ENCODE data around the gene OR2L8. TPM values are rescaled to one million over a fixed set of nuclear protein-coding genes. Genes with fewer than 3 reads are reported as not detected.

The OR2L8 gene
- total RNA-seq, 1 experiment from 2014 or later, result not detected

DNA sequence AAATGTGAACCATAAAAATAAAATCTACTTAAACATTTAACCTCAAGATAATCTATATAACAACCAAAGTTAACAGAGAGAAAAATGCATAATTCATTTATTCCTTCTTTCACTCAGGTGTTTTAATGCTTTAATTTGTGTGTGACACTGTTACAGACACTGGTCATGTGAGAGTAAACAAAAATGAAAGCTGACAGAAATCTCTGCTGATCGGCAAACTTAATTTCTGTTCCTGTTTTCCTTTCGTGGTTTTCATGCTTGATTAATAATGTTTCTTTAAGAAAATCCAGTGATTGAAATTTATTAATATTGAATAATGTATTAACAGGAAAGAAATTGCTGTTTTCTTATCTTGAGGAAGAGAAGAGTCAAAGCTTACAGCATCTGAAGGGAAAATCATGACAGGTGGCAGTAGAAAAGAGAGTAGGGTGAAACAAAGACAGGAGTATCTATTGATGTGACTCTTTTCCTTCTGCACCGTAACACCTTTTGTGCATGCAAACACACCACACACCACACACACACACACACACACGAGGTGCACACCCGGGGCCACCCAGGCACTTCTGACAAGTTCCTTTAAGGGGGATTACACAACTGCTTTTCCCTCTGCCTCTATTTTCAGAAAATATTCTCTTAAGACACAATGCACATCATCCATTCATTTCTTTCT is 18.0 kb downstream of the OR2L8 start:
- intact Hi-C loops (cut with micrococcal nuclease; ENCODE audit: unreplicated experiment) (no loop called here), in situ Hi-C loops (cut with HindIII; ENCODE audit: low pct_unique_long_range_greater_than_20kb, low sequenced_read_pairs) (no loop called here)
- BruUV-seq (replicated peaks), result no TSS peak
- no peak for ATAC-seq
- H3K4me3 ChIP-seq (ENCODE audit: low read depth in 2 of 2, low read length in 2 of 2), result no peak overlapping the region
- no peak for TF ChIP-seq SIN3A (IDR thresholded peaks at IDR 0.05; ENCODE audit: borderline replicate concordance, insufficient read depth, low read depth, low read length)
- TF ChIP-seq, protein P1, sequence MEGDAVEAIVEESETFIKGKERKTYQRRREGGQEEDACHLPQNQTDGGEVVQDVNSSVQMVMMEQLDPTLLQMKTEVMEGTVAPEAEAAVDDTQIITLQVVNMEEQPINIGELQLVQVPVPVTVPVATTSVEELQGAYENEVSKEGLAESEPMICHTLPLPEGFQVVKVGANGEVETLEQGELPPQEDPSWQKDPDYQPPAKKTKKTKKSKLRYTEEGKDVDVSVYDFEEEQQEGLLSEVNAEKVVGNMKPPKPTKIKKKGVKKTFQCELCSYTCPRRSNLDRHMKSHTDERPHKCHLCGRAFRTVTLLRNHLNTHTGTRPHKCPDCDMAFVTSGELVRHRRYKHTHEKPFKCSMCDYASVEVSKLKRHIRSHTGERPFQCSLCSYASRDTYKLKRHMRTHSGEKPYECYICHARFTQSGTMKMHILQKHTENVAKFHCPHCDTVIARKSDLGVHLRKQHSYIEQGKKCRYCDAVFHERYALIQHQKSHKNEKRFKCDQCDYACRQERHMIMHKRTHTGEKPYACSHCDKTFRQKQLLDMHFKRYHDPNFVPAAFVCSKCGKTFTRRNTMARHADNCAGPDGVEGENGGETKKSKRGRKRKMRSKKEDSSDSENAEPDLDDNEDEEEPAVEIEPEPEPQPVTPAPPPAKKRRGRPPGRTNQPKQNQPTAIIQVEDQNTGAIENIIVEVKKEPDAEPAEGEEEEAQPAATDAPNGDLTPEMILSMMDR (IDR thresholded peaks at IDR 0.05), result no peak
- no peak for TF ChIP-seq TCF7L2 (IDR thresholded peaks at IDR 0.05; ENCODE audit: low read depth, low read length)
- TF ChIP-seq POLR2AphosphoS5 (IDR thresholded peaks at IDR 0.05; ENCODE audit: low read depth, low read length), result no peak
- TF ChIP-seq, protein P2, sequence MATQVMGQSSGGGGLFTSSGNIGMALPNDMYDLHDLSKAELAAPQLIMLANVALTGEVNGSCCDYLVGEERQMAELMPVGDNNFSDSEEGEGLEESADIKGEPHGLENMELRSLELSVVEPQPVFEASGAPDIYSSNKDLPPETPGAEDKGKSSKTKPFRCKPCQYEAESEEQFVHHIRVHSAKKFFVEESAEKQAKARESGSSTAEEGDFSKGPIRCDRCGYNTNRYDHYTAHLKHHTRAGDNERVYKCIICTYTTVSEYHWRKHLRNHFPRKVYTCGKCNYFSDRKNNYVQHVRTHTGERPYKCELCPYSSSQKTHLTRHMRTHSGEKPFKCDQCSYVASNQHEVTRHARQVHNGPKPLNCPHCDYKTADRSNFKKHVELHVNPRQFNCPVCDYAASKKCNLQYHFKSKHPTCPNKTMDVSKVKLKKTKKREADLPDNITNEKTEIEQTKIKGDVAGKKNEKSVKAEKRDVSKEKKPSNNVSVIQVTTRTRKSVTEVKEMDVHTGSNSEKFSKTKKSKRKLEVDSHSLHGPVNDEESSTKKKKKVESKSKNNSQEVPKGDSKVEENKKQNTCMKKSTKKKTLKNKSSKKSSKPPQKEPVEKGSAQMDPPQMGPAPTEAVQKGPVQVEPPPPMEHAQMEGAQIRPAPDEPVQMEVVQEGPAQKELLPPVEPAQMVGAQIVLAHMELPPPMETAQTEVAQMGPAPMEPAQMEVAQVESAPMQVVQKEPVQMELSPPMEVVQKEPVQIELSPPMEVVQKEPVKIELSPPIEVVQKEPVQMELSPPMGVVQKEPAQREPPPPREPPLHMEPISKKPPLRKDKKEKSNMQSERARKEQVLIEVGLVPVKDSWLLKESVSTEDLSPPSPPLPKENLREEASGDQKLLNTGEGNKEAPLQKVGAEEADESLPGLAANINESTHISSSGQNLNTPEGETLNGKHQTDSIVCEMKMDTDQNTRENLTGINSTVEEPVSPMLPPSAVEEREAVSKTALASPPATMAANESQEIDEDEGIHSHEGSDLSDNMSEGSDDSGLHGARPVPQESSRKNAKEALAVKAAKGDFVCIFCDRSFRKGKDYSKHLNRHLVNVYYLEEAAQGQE (IDR thresholded peaks at IDR 0.05; ENCODE audit: insufficient read depth in 1 of 2, low read depth in 2 of 2, low read length in 1 of 2), result no peak
- no peaks in the 10 kb centered on the region for H3K36me3 ChIP-seq (ENCODE audit: control insufficient read depth, insufficient read depth, low read length)
- CTCF ChIA-PET, result no interaction called here
- H3K27me3 ChIP-seq (ENCODE audit: control insufficient read depth, insufficient read depth, low read length), result no peaks in the 10 kb centered on the region
- POLR2A ChIA-PET, result no interaction called here
- H3K27ac ChIP-seq (ENCODE audit: low read length), result no peak overlapping the region
- DNase-seq (ENCODE audit: low read depth, low spot score), result no peak
- no peaks in the 10 kb centered on the region for H3K9me3 ChIP-seq (ENCODE audit: control insufficient read depth, insufficient read depth, low read depth, low read length)
- no peaks in the 10 kb centered on the region for H3K4me1 ChIP-seq (ENCODE audit: control insufficient read depth, insufficient read depth, low read length)

DNA sequence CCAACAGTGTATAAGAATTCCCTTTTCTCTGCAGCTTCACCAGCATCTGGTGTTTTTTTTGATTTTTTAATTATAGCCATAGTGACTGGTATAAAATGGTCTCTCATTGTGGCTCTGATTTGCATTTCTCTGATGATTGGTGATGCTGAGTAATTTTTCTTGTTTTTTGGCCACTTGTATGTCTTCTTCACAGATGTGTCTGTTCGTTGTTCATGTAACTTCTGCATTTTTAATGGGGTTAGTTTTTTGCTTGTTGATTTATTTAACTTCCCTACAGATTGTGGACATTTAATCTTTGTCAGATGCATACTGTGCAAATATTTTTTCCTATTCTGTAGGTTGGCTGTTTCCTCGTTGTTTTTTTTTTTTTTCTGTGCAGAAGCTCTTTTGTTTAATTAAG is 44.3 kb downstream of the OR2L8 start:
- no TSS peak for BruUV-seq (replicated peaks)
- Histone ChIP-seq H3K36me3 (ENCODE audit: control insufficient read depth, insufficient read depth, low read length) (no peaks in the 10 kb centered on the region), H3K4me1 (ENCODE audit: control insufficient read depth, insufficient read depth, low read length) (no peaks in the 10 kb centered on the region), H3K4me3 (ENCODE audit: low read depth in 2 of 2, low read length in 2 of 2) (no peak overlapping the region), H3K27ac (ENCODE audit: low read length) (no peak overlapping the region), H3K27me3 (ENCODE audit: control insufficient read depth, insufficient read depth, low read length) (no peaks in the 10 kb centered on the region), H3K9me3 (ENCODE audit: control insufficient read depth, insufficient read depth, low read depth, low read length) (no peaks in the 10 kb centered on the region)
- in situ Hi-C loops (cut with HindIII; ENCODE audit: low pct_unique_long_range_greater_than_20kb, low sequenced_read_pairs) (no loop called here), intact Hi-C loops (cut with micrococcal nuclease; ENCODE audit: unreplicated experiment) (no loop called here)
- TF ChIP-seq SIN3A (IDR thresholded peaks at IDR 0.05; ENCODE audit: borderline replicate concordance, insufficient read depth, low read depth, low read length) (no peak), POLR2AphosphoS5 (IDR thresholded peaks at IDR 0.05; ENCODE audit: low read depth, low read length) (no peak)
- TF ChIP-seq, protein P2 (IDR thresholded peaks at IDR 0.05; ENCODE audit: insufficient read depth in 1 of 2, low read depth in 2 of 2, low read length in 1 of 2), result no peak
- ChIA-PET CTCF (no interaction called here), POLR2A (no interaction called here)
- ATAC-seq, result no peak
- DNase-seq (ENCODE audit: low read depth, low spot score), result no peak
